HG02610 (cell line): Measurements from ENCODE around the gene JTB.

Experiments used
- ATAC-seq: cut with Tn5 transposase; IDR thresholded peaks from one replicate; pipeline ENCODE4 v1.9.1; 2021; ENCODE audit warnings: mild to moderate bottlenecking, moderate library complexity; ENCODE audit not compliant: unreplicated experiment

JTB gene

GRCh38 chr1:153956997-153957715, 20.3 kb downstream of the JTB start:
- ATAC-seq, result no peak

- no peak for ATAC-seq
Measured at GRCh38 chr1:153954826-153955225, 22.6 kb downstream of the JTB start.

GRCh38 chr1:153953859-153954365, 23.6 kb downstream of the JTB start:
- ATAC-seq, result no peak

GRCh38 chr1:153951801-153952200, 25.7 kb downstream of the JTB start:
- no peak for ATAC-seq

- no peak for ATAC-seq
Measured at GRCh38 chr1:153951183-153951582, 26.3 kb downstream of the JTB start.

- ATAC-seq, result peak; percentile 61
Measured at GRCh38 chr1:153946622-153947241, 30.7 kb downstream of the JTB start, which contains the start of gene DENND4B. Gene DENND4B, minus strand, starts transcription at chr1:153946718. Its CDS starts 2,344 bp downstream, at chr1:153944374.

- peak; percentile 67 for ATAC-seq
Measured at GRCh38 chr1:153945795-153946621, 31.5 kb downstream of the JTB start.

GRCh38 chr1:153945131-153945794, 32.2 kb downstream of the JTB start:
- peak; percentile 23 for ATAC-seq

- no peak for ATAC-seq
Measured at GRCh38 chr1:153944827-153945117, 32.7 kb downstream of the JTB start.

- ATAC-seq, result no peak
Measured at GRCh38 chr1:153944005-153944826, 33.3 kb downstream of the JTB start.

- no peak for ATAC-seq
Measured at GRCh38 chr1:153942766-153943549, 34.5 kb downstream of the JTB start.

- no peak for ATAC-seq
Measured at GRCh38 chr1:153941826-153942725, 35.4 kb downstream of the JTB start.

GRCh38 chr1:153940756-153941155, 36.7 kb downstream of the JTB start:
- no peak for ATAC-seq

- ATAC-seq, result no peak
Measured at GRCh38 chr1:153939476-153939875, 38.0 kb downstream of the JTB start.

GRCh38 chr1:153938996-153939395, 38.5 kb downstream of the JTB start:
- ATAC-seq, result no peak

- no peak for ATAC-seq
Measured at GRCh38 chr1:153937331-153937730, 40.1 kb downstream of the JTB start.

- no peak for ATAC-seq
Measured at GRCh38 chr1:153936011-153936802, 41.3 kb downstream of the JTB start.

GRCh38 chr1:153934746-153935145, 42.7 kb downstream of the JTB start:
- ATAC-seq, result no peak
